GM18909 (cell line): ENCODE results near the gene ALDH1L2.
"Not testable (repeated sequence)": the region's sequence is repeated elsewhere in the genome, so short reads cannot be mapped to it uniquely, and the experiment has no call there.

Source experiments
- ATAC-seq: cut with Tn5 transposase; IDR thresholded peaks from one replicate; pipeline ENCODE4 v1.9.1; 2021; ENCODE audit warnings: mild to moderate bottlenecking; ENCODE audit not compliant: unreplicated experiment, poor library complexity

ALDH1L2 gene

GRCh38 chr12:105084251-105085250 is at the start of gene ALDH1L2:
ALDH1L2 (minus strand) TSS chr12:105084458; CDS start chr12:105084436, 22 bp downstream.
- ATAC-seq = peak; percentile 85

GRCh38 chr12:105120551-105120950 is 36.3 kb upstream of the ALDH1L2 start:
- no peak for ATAC-seq

- ATAC-seq = no peak
Measured at GRCh38 chr12:105116969-105117368, 32.7 kb upstream of the ALDH1L2 start.

GRCh38 chr12:105113094-105113493 is 28.8 kb upstream of the ALDH1L2 start:
- no peak for ATAC-seq

- no peak for ATAC-seq
Measured at GRCh38 chr12:105110851-105111250, 26.6 kb upstream of the ALDH1L2 start.

- ATAC-seq = peak; percentile 46
Measured at GRCh38 chr12:105109465-105110212, 25.4 kb upstream of the ALDH1L2 start.

- peak; percentile 89 for ATAC-seq
Measured at GRCh38 chr12:105107494-105108371, 23.5 kb upstream of the ALDH1L2 start, which contains the start of gene WASHC4. WASHC4 (plus strand) TSS chr12:105107731; CDS start chr12:105107801, 70 bp downstream.

- ATAC-seq = peak; percentile 4
Measured at GRCh38 chr12:105107171-105107493, 22.9 kb upstream of the ALDH1L2 start.

- ATAC-seq = no peak
Measured at GRCh38 chr12:105106621-105107020, 22.4 kb upstream of the ALDH1L2 start.

- no peak for ATAC-seq
Measured at GRCh38 chr12:105104762-105105161, 20.5 kb upstream of the ALDH1L2 start.

GRCh38 chr12:105102673-105103072 is 18.4 kb upstream of the ALDH1L2 start:
- no peak for ATAC-seq

- no peak for ATAC-seq
Measured at GRCh38 chr12:105100998-105101397, 16.7 kb upstream of the ALDH1L2 start.

- no peak for ATAC-seq
Measured at GRCh38 chr12:105100207-105100985, 16.1 kb upstream of the ALDH1L2 start.

GRCh38 chr12:105099356-105099755 is 15.1 kb upstream of the ALDH1L2 start:
- ATAC-seq = no peak

GRCh38 chr12:105095338-105095737 is 11.1 kb upstream of the ALDH1L2 start:
- ATAC-seq = not testable (repeated sequence)

GRCh38 chr12:105092336-105092735 is 8.1 kb upstream of the ALDH1L2 start:
- ATAC-seq = no peak

GRCh38 chr12:105091476-105092206 is 7.4 kb upstream of the ALDH1L2 start:
- ATAC-seq = no peak

GRCh38 chr12:105090361-105090760 is 6.1 kb upstream of the ALDH1L2 start:
- ATAC-seq = no peak

- ATAC-seq = no peak
Measured at GRCh38 chr12:105089817-105090216, 5.6 kb upstream of the ALDH1L2 start.
